COR-L47 (cell line): ENCODE data around the gene CYBA.

Source experiments
- DNase-seq: peaks from one replicate; lab custom pipeline; 2025; lab: John Stamatoyannopoulos, UW

Gene CYBA

DNA sequence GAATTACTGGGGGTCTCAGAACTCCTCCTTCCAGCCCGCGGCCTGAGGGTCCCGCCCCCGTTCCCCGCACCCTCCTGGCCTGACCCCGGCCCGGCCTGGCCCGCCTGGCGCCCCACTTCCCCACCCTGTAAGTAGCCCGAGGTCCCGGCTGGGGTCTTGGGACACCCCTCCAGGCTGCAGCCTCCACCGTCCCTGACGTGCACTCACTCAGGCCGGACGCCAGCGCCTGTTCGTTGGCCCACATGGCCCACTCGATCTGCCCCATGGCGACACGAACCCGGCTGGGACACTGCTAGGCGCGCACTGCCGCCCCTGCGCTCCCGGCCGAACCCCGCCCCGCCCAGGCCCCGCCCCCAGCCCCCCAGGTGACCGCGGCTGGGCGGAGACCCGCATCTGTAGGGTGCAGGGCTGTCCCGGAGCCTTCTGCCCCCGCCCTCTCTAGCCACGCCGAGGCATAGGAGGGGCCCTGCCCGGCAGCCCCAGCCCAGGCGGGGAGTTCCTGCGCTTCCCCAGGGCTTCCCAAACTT lies at the start of gene CYBA:
Gene CYBA (minus strand): TSS at position 305 of the 527 bp plus-strand sequence. CDS start 40 bp downstream, at position 265.
- no peak for DNase-seq

DNA sequence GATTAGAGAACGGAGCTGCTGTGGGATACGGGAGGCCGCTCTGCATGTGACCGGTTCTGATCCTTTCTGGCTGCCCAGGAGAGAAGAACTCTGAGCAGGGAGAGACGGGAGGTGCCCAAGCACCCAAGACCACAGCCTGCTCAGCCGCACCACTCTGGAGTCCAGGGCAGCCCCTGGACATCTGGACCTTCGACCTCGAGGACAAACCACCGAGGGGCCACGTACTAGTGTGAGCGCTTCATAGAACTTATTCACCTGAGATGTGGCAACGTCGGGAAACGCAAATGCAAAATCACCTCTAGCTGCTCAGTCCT lies 49.4 kb upstream of the CYBA start:
- no peak for DNase-seq

DNA sequence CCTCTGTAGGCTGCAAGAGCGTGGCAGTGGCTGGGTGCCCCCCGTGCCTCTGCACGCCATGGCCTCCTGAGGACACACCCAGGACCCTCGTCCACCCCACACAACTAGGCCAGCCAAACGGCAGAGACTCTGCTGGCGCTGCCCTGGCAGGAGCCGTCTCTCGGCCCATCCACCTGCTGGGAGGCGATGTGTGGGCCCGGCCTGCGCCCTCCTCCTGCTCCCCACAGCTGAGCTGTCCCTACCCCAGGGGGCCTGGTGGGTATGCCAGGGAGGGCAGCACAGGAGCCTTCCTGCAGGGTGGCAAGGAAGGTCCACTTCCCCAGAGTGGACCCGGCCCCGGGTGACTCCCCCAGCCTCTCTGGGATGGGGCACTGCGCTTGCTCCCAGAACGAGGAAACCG lies 48.3 kb upstream of the CYBA start:
- no peak for DNase-seq

DNA sequence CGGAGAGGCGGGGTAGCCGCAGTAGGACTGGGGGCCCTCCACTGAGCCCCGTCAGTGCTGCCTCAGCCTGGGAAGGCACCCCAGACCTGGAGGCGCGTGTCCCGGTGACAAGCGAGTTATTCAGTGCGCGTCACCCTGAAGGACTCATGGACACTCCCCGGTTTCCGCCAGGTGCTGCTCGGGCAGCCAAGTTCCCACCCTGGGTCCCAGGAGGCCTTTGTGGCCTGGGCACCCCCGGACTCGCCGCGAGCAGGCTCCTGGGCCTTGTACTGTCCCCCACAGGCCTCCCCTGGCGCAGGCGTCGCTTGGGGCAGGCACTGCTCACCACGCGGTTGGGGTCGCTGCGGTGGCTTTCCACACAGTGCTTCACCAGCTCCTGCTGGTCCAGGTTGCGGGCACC lies 47.8 kb upstream of the CYBA start:
- DNase-seq, result no peak

DNA sequence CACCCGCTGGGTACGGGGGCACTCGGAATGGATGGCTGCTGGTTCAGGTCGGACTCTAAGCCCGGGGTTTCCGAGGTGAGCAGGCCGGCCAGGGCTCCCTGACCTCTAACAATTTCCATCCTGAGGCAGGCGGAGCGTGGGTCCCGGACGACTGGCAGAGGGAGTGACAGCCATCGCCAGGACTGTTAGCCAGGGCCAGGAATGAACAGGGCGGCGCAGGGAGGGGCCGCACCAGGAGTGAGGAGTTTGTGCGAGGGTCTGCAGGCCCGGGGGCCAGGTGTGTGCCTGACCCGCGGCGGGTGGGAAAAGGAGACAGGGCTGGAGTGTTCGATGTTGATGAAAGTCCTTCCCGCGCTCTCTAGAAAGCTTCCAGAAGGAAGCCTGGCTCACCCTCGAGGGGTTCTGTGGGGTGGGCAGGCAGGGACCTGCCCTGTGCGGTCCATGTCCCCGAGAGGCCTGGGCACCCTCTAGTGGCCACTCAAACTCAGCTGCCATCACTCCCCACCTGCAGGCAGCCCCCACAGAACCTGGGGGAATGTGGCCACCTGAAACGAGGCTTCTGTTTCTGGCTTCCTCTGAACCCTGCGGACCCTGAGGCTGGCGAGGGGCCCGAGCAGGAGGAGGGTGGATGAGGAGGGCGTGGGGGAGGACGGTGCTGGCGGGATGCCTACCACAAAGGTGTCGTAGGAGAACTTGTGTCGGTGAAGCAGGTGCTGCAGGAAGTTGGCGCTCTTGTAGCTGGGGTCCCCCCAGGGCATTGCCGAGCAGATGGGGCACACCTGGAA lies 47.2 kb upstream of the CYBA start:
- no peak for DNase-seq

DNA sequence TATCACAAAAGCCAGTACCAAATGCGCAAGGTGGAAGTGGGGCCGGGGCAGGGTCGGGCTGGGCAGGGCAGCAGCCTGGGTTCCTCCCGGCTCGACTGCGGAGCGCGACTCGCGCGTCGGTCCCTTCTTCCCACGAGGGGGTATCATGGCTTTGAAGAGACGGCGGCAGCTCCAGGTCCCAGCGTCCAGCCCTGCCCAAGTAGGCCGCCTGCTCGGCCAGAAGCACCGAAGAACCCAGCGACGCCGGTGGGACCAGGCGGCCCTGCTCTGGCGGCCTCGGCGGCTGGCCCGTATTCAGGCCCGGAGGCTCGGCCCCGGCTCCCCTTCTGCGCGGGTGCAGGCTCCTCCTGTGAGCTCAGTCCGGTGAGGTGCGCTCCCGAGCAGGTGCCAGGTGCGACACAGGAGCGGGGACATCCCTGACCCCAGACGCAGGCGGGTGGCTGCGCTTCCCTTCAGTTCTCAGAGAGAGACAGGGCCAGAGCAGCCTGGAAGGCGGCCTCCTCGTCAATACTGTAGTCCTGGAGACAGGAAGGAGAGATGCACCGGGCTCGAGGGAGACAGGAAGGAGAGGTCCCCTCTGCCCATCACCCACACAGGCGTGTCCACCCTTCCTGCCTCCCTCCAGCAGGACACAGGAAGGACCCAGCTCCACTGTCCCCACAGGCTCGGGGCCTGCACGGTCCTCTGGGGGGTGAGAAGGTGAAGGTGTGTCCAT lies 46.4 kb upstream of the CYBA start:
- DNase-seq, result no peak

DNA sequence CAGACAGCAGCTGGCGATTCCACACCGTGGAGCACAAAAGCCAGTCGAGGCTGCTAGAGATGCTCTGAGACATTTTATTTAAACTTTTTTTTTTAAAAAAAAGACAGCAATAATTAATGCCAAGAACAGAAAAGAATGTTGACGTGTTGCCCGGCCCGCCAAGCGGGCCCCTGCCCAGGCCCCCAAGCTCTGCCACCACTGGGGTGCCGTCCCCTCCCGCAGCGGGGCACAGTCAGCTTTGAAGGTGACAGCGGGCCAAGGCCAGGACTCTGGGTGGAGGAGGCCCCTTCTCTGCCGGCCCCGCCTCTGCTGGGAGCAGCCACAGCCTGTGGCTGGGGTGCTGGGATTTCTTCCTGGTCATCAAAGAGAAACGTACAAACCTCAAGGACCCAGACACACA lies 45.6 kb upstream of the CYBA start:
- no peak for DNase-seq

DNA sequence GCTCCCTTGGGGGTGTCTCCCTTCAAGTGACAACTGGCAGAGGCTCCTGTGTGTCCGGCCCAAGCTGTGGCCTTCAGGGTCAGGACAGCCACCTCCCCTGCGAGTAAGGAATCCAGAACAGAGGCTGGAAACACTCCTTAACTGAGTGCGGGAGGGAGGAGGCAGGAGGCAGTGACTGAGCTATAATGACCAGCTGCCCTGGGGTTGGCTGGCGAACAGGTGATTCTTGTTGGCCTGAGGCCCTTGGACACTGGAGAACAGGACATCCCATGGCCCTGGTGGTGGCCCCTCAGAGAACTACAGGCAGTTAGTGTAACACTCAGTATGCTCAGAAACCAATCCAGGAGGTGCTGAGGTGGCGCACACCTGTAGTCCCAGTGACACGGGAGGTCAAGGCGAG lies 44.9 kb upstream of the CYBA start:
- no peak for DNase-seq

GRCh38 chr16:88695218-88695617 lies 44.4 kb upstream of the CYBA start:
- DNase-seq, result no peak

GRCh38 chr16:88694221-88695087 lies 43.6 kb upstream of the CYBA start:
- DNase-seq, result no peak

GRCh38 chr16:88693420-88694177 lies 42.7 kb upstream of the CYBA start:
- DNase-seq, result no peak

GRCh38 chr16:88692861-88693260 lies 42.0 kb upstream of the CYBA start:
- no peak for DNase-seq

DNA sequence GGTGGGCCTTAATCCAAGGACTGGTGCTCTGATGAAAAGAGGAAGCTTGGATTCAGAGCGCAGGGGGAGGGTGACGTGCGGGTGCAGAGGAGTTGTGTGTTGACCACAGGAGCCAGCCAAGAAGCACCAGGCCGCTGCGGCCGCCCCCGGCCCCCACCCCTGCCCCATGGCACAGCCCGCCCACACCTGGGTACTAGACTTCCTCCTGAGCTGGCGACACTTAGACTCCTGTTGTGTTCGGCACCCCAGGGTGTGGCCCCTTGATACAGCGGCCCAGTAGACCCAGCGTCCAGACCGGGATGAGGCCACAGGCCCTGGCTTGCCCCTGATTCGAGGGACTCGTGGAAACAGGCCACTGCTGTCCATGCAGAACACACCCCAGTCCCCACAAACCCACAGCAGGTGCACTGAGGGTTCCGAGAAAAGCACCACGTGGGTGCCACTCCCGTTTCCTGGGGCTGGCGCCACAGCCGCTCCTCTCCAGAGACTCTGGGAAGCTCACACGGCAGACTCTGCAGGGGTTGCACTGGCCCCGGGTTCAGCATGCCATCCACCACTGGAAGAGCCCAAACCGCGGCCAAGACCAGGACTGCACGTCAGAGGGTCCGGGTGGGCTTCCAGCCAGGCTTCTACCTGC lies 41.2 kb upstream of the CYBA start:
- no peak for DNase-seq

DNA sequence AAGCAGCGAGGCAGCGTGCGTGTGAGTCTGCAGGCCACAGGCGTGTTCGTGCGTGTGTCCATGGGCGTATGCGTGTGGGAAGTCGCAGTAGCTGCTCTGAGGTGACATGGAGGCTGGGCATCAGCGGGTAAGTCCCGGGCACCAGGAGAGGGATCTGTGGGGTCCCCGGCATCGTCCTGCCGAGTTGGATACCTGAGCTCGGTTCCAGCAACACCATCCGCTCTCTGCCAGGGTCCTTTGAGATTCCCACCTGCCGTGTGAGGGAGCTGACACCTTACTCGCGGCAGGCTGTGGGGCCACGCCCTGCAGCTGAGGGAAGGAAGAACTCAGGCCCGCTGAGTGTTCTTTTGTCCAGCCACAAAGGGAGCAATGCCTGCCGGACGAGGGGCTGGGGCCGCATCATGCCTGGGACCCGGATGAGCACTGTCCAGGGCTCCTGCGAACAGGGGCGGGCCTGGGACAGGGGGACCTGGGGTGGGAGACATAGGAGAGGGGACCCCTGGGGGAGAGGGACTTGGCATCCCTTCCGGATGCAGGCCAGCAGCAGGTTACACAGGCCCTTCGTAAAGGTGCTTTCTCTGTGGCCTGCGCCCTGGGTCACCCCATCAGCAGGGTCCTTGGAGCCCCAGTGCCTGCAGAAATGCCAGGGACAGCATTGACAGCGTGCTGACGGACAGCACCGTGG lies 40.4 kb upstream of the CYBA start:
- DNase-seq, result no peak

DNA sequence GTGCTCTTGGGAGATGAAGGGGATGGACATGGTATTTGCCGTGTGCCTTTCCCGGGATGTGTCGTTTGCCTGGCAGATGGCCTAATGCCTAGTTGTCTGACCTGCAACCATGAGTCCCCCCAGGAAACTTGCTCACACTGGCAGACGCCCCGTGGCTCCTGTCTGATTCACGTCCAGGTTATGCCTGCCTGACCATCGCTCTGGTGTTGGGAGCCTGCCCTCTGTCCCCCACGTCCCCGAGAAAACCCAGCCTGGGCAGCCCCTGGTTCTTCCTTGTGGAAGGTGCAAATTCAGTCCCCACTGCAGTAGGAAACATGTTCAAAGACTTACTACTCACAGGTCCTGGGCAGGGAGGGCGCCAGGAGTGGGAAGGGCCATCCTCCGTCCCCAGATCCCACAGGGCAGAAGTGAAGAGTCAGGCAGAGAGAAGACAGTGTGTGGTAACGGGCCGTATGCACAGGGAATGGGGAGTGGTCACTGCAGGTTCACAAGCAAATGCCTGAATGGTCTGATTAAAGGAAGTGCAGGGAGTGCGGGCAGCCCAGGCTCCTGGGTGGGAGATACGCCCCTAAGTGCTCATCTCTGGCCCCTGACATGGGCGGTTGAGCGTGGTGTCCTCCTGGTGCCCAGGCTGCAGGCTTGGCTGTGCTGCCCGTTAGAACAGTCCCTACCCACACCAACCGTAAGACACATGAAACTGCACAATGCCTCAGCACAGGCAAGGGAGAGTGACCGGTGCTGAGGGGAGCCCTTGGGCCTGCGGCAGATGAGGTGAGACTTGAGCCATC lies 39.7 kb upstream of the CYBA start:
- no peak for DNase-seq

- peak; percentile 79 for DNase-seq
Observed at GRCh38 chr16:88688013-88688778, 37.3 kb upstream of the CYBA start.

- no peak for DNase-seq
Observed at GRCh38 chr16:88687676-88688012, 36.8 kb upstream of the CYBA start.

- no peak for DNase-seq
Observed at GRCh38 chr16:88687254-88687576, 36.4 kb upstream of the CYBA start.
